ENCODE measurements around the gene CYB5D1.

Gene CYB5D1

DNA sequence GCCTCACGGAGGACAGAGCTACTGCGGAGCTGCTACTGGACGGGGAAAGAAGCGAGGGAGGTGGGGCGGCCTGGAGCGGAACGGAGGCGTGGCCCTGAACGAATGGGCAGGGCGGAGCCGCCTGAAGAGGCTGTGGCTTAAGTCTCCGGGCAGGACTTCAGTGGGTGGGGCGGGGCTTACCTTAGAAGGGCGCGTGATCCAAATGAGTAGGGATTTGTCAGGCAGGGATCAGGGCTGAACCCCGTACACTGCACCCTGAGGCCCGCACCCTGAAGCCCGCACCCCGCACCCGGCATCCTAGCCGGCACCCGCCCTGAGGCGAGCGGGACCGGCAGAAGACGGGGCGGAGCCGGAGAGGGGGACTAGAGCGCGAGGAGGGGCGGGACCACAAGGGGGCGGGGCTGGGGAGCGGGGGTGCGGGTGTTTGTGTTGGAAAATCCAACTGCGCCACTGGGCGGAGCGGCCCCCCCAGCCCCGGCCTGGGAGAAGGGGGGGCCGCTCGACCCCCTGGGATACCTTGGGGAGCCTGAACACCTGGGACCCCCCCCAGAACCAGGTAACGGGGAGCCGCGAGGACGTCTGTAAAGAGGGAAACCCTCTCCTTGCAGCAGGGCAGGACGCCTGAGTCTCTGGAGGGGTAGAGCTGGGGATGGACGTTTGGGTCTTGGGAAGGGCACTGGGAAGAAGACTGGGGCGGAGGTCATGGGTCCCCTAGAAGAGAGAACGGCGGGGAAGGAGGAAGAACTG, 23.8 kb upstream of the CYB5D1 start, which contains the start of gene KDM6B:
TSS of gene KDM6B (plus strand) at position 423 of the 747 bp plus-strand sequence. CDS start 11,338 bp downstream, outside the sequence.
- peak; percentile 54 to 73 for DNase-seq

DNA sequence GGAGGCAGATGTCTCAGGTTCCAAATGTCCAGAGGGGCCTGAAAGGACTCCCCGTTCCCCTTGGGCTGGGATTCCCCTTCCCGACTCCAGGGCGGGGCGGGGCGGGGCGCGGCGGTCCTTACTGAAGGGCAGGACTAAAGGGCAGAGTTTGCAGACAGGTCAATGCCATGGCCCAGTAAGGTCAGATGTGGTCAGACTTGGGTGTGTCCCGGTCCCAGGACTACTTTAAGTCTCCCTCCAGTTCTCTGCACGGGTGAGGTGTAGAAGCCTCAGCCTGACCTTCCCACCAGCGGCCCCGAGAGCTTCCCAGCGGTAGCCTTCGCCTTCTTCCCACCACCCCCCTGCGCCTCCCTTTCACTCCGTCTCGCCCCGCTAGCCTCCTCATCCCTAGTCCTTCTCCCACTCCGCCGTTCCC, 23.3 kb upstream of the CYB5D1 start:
- no peak for DNase-seq

DNA sequence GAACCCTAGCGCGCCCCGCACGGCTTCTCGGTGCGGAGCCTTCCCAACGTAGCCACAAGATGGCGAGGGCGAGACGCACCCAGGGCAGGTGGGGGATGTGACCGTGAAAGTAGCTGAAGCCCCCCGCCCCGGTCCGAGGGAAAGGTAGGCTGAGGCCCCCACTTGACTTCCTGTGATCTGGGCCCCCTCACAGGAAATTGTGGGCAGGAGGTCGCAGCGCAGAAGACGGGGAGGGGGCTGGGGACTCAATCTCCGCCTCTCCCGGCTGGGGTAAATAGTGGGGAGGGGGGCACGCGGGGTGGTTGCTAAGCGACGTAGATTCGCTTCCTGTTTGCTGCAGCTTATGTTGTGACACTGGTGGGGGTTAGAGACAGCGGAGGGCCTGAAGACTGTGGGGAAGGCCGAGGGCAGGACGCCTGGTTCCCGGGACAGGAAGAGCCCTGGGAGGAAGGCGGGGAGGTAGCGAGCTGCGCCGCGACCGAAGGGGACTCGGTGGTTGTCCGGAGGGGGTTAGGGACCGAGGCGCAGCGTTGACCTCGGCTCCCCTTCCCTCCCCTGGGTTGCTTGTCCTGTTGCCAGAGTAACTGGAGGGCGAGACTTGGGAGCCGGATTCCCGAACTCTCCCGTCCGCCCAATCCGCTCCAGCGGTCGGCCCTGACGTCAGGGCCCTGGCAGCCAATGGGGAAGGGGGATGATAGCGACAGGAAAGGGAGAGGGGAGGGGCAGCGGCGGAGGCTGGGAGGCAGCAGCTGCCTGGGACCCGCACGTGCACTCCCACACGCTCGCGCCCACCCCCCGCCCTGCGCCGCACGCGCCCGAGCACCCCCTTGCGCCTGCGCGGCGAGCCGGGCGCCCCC, 22.6 kb upstream of the CYB5D1 start:
- DNase-seq: peak; percentile 66 to 88

- DNase-seq: no peak
Observed at GRCh38 chr17:7835814-7836595, 21.8 kb upstream of the CYB5D1 start.

GRCh38 chr17:7836596-7837407, 21.0 kb upstream of the CYB5D1 start:
- peak; percentile 63 to 82 for DNase-seq

DNA sequence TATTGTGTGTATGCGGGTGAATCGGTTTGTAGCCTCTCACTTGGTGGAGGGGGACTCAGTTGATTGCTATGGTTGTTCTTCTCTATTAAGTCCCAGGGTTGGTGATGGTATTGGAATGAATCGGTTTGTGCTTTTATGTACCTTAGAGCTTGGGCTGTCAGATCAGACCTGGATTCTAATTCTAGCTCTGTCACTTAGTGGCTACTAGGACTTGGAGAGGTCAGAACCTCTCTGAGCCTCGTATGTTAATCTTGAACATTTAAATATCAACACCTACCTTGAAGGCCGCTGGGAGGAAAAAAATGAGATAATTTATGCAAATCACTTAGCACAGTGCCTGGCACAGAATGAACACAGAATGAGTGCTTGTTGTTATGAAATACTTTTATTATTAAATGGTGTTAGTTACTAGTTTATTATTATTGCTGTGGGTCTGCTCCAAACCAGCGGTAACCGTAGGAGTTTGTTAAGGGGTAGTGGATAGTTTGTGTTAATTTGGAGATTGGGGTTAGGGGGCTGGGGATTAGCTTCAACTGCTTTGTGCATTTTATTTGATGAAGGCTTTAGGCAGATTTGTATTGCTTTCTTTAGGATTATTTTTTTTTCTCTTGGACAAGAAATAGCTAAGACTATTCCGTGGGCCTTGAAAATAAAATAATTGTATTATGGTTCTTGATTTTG, 20.3 kb upstream of the CYB5D1 start:
- no peak for DNase-seq

GRCh38 chr17:7838090-7839075, 19.4 kb upstream of the CYB5D1 start:
- DNase-seq: no peak

DNA sequence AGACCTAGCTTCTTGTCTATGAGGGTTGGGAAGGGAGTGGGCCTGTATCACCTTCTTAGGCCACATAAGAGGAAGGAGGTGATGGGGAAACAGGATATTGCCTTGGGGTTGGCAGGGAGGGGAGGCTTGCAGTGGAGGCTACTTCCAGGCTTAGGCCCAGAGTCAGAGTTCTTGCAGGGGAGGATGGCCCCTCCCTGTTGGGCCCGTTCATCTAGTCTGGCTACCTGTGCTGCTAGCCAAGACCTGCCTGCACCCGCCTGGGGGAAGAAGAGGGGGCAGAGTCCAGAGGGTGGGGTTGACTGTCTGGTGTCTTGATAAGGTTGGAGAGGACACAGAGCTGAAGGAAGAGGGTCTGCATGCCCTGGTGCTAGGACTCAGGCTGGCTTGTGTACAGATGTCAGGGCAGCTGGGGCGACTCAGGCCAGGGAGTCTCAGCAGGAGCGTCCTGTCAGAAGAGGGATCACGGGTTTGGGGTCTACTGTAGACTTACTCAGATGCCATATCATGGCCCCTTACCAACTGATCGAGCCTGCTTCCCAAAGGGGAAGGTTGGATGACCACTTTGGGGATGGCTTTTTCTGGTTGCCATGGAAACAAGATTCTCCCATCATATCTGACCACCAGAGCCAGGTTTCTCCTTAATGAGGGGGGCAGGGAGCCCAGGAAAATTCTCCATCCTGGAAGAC, 18.5 kb upstream of the CYB5D1 start:
- DNase-seq: no peak

GRCh38 chr17:7839876-7840261, 17.9 kb upstream of the CYB5D1 start:
- DNase-seq: no peak

DNA sequence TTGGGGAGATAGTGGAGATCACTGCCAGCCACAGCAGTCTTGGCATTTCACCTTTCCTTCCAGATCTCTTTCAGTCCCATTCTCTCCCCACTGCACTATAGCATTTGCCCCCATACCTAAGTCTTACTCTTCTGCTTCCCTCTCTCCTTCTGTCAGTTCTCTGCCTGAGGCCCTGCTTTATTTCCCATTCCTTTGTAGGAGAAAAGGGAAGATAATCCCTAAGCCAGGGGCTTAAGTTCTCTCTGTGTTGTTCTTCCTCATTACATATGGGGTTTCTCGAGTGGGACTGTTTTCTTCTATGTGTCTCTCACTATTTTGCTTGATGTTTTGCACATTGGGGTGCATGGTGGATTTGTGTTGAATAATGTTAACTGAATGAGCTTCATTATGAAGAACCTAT, 17.4 kb upstream of the CYB5D1 start:
- no peak for DNase-seq

DNA sequence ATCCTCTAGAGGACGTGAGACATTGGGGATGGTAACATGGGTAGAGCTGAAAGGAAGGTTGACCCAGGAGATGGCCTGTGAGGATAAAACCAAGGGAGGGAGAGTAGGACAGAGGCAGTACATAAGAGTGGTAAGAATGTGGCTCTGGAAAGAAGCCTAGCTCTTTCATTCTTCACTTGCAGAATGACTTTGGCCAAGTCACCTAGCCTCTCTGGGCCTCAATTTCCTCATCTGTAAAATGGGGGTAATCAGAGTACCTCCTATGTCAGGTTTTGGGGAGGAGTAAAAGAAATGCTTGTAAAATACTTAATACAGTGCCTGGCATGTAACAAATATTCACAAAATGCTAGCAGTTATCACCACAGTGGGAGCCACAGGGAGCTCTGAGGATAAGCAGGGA, 16.9 kb upstream of the CYB5D1 start:
- DNase-seq: no peak

GRCh38 chr17:7841396-7841914, 16.3 kb upstream of the CYB5D1 start:
- DNase-seq: peak in 1 of 2 experiments; percentile 52

GRCh38 chr17:7841915-7842379, 15.9 kb upstream of the CYB5D1 start:
- peak; percentile 59 to 74 for DNase-seq

GRCh38 chr17:7842380-7843256, 15.2 kb upstream of the CYB5D1 start:
- peak; percentile 5 to 30 for DNase-seq

GRCh38 chr17:7843257-7843535, 14.6 kb upstream of the CYB5D1 start:
- no peak for DNase-seq

- DNase-seq: peak; percentile 51 to 52
Observed at GRCh38 chr17:7843536-7844291, 14.1 kb upstream of the CYB5D1 start.

DNA sequence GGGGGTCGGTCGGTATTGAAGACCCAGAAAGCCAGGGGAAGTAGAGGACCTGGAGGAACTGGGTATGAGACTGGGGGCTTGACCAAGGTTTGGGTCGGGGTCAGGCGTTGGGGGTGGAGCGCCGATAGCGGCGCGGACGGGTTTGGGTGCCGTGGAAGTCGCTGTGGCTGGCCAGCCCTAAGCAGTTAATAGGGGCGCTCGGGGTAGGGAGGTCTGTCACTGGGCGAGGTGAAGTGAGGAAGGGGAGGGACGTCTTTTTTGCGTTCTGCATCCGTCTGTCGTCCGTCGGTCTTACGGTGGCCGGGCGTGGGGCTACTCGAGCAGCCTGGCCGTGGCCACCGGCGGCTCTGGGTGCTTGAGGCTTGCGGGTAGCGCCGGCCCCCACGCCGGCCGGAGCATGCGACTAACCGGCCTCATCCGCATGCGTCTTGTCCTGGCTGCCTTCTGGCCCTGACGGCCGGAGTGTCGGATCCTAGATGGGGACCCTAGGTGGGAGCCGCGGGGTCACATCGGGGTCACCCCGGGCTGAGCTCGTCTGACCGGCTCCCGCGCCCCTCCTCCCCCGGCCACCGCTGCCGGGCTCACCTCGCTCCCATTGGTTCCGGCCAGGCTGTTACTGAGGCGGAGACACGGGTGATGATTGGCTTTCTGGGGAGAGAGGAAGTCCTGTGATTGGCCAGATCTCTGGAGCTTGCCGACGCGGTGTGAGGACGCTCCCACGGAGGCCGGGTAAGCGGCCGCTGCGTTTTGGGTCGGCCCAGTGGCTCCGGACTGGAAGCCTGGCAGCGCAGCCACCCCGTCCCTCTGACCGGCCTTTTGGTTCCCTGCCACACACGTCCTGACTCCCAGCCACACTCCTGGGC, 13.3 kb upstream of the CYB5D1 start:
- DNase-seq: peak; percentile 10 to 38
